ENCODE data around the gene CCL25. TPM values are rescaled to one million over a fixed set of nuclear protein-coding genes. Genes with fewer than 3 reads are reported as not detected.

CCL25 gene
- total and polyA plus RNA-seq, 3 donors from 2014 or later = 0.47 to 1.7 TPM; not detected in 1

- DNase-seq = no peak
- TF ChIP-seq CTCF (IDR thresholded peaks at IDR 0.05) (no peak), POLR2A (IDR thresholded peaks at IDR 0.05) (no peak)
- Histone ChIP-seq H3K4me1 (no peaks in the 10 kb centered on the region), H3K36me3 (ENCODE audit: low read depth, missing control alignments) (no peaks in the 10 kb centered on the region), H3K4me3 (no peak overlapping the region), H3K27me3 (no peaks in the 10 kb centered on the region), H3K9me3 (no peaks in the 10 kb centered on the region), H3K27ac (no peak overlapping the region)
- WGBS, 2 donors = 100% methylated on average over 1 to 16 of the region's 16 CpGs
- intact Hi-C loops (cut with DNase I; ENCODE audit: low total_unique reads) = no loop called here
Measured at GRCh38 chr19:8110931-8111330, 58.4 kb downstream of the CCL25 start.

GRCh38 chr19:8111376-8111775 lies 58.8 kb downstream of the CCL25 start:
- no peak overlapping the region for H3K27ac ChIP-seq
- no peak for TF ChIP-seq CTCF (IDR thresholded peaks at IDR 0.05)
- TF ChIP-seq POLR2A (IDR thresholded peaks at IDR 0.05) = no peak
- H3K4me1 ChIP-seq = no peaks in the 10 kb centered on the region
- intact Hi-C loops (cut with DNase I; ENCODE audit: low total_unique reads) = no loop called here
- 96% methylated on average over 14 of the region's 16 CpGs; no CpG with 5 or more reads in 1 of the 2 donors for WGBS, 2 donors
- no peaks in the 10 kb centered on the region for H3K36me3 ChIP-seq (ENCODE audit: low read depth, missing control alignments)
- DNase-seq = no peak
- no peak overlapping the region for H3K4me3 ChIP-seq
- no peaks in the 10 kb centered on the region for H3K9me3 ChIP-seq
- H3K27me3 ChIP-seq = no peaks in the 10 kb centered on the region

Other genes with a start within 250 kb of the CCL25 start
- gene EVI5L, start 222.5 kb upstream of the CCL25 start, total RNA-seq = 10 to 100 TPM; 45.8 to 68.9 TPM
- 69.3 TPM for gene EVI5L, start 222.5 kb upstream of the CCL25 start, polyA plus RNA-seq (ENCODE audit: insufficient read depth, low read depth, low replicate concordance)
- 1 to 10 TPM; 2.9 to 3.3 TPM for gene PRR36, start 178.4 kb upstream of the CCL25 start, total RNA-seq
- gene PRR36, start 178.4 kb upstream of the CCL25 start, polyA plus RNA-seq (ENCODE audit: insufficient read depth, low read depth, low replicate concordance) = 0.50 TPM
- gene LRRC8E, start 164.2 kb upstream of the CCL25 start, total RNA-seq = 1 to 10 TPM in 1 of 2 donors, under 1 TPM in 1; 0.79 to 1.4 TPM
- gene LRRC8E, start 164.2 kb upstream of the CCL25 start, polyA plus RNA-seq (ENCODE audit: insufficient read depth, low read depth, low replicate concordance) = 0.92 TPM
- 10 to 100 TPM; 30.6 to 44.0 TPM for gene MAP2K7, start 148.9 kb upstream of the CCL25 start, total RNA-seq
- 34.8 TPM for gene MAP2K7, start 148.9 kb upstream of the CCL25 start, polyA plus RNA-seq (ENCODE audit: insufficient read depth, low read depth, low replicate concordance)
- 1 to 10 TPM in 1 of 2 donors, not detected in 1; 2.2 TPM for gene TGFBR3L, start 137.9 kb upstream of the CCL25 start, total RNA-seq
- gene TGFBR3L, start 137.9 kb upstream of the CCL25 start, polyA plus RNA-seq (ENCODE audit: insufficient read depth, low read depth, low replicate concordance) = 1.2 TPM
- gene SNAPC2, start 132.4 kb upstream of the CCL25 start, total RNA-seq = 10 to 100 TPM; 72.5 to 88.6 TPM
- 51.9 TPM for gene SNAPC2, start 132.4 kb upstream of the CCL25 start, polyA plus RNA-seq (ENCODE audit: insufficient read depth, low read depth, low replicate concordance)
- 10 to 100 TPM; 40.1 to 67.2 TPM for gene CTXN1, start 126.6 kb upstream of the CCL25 start, total RNA-seq
- 19.4 TPM for gene CTXN1, start 126.6 kb upstream of the CCL25 start, polyA plus RNA-seq (ENCODE audit: insufficient read depth, low read depth, low replicate concordance)
- gene TIMM44, start 109.1 kb upstream of the CCL25 start, total RNA-seq = 10 to 100 TPM; 68.0 to 71.2 TPM
- gene TIMM44, start 109.1 kb upstream of the CCL25 start, polyA plus RNA-seq (ENCODE audit: insufficient read depth, low read depth, low replicate concordance) = 33.8 TPM
- 10 to 100 TPM; 75.7 to 84.8 TPM for gene ELAVL1, start 47.1 kb upstream of the CCL25 start, total RNA-seq
- 128 TPM for gene ELAVL1, start 47.1 kb upstream of the CCL25 start, polyA plus RNA-seq (ENCODE audit: insufficient read depth, low read depth, low replicate concordance)
- gene FBN3, start 96.8 kb downstream of the CCL25 start, total RNA-seq = 10 to 100 TPM in 1 of 2 donors, 1 to 10 TPM in 1; 2.3 to 17.8 TPM
- 0.62 TPM for gene FBN3, start 96.8 kb downstream of the CCL25 start, polyA plus RNA-seq (ENCODE audit: insufficient read depth, low read depth, low replicate concordance)
- gene CERS4, start 156.6 kb downstream of the CCL25 start, total RNA-seq = 100 to 1,000 TPM in 1 of 2 donors, 10 to 100 TPM in 1; 68.6 to 105 TPM
- 35.2 TPM for gene CERS4, start 156.6 kb downstream of the CCL25 start, polyA plus RNA-seq (ENCODE audit: insufficient read depth, low read depth, low replicate concordance)